Measurements from ENCODE around the gene RNU7-1. TPM values are rescaled to one million over a fixed set of nuclear protein-coding genes. Genes with fewer than 3 reads are reported as not detected.

Gene RNU7-1
- total RNA-seq, 1 donor: not detected

GRCh38 chr12:6921996-6922946 is 21.3 kb upstream of the RNU7-1 start:
- peaks cover 34% of the 10 kb centered on the region for H3K4me1 ChIP-seq (ENCODE audit: insufficient read depth, low read length)
- no peaks in the 10 kb centered on the region for H3K9me3 ChIP-seq (ENCODE audit: low read depth, low read length)
- no peak overlapping the region for H3K27ac ChIP-seq (ENCODE audit: low read depth, low read length)
- H3K4me2 ChIP-seq (ENCODE audit: insufficient read depth, low read length): no peak overlapping the region
- no peaks in the 10 kb centered on the region for H3K27me3 ChIP-seq (ENCODE audit: insufficient read depth, low read length)
- peaks cover 22% of the 10 kb centered on the region for H3K36me3 ChIP-seq (ENCODE audit: insufficient read depth, low read length)
- H2AFZ ChIP-seq (ENCODE audit: low read length): no peak overlapping the region
- DNase-seq (ENCODE audit: insufficient read length, low spot score, missing footprints): peak; percentile 68
- TF ChIP-seq CTCF (IDR thresholded peaks at IDR 0.05; ENCODE audit: extremely low read depth, low read depth, low read length): no peak
- H3K79me2 ChIP-seq (ENCODE audit: insufficient read depth, low read length): peaks cover 8% of the 10 kb centered on the region
- H4K20me1 ChIP-seq (ENCODE audit: insufficient read depth, low read length): no peaks in the 10 kb centered on the region
- H3K4me3 ChIP-seq (ENCODE audit: insufficient read depth, low read length): no peak overlapping the region

- Histone ChIP-seq H3K27me3 (ENCODE audit: insufficient read depth, low read length) (no peaks in the 10 kb centered on the region), H3K36me3 (ENCODE audit: insufficient read depth, low read length) (peaks cover 20% of the 10 kb centered on the region), H3K4me1 (ENCODE audit: insufficient read depth, low read length) (peaks cover 30% of the 10 kb centered on the region), H3K4me2 (ENCODE audit: insufficient read depth, low read length) (no peak overlapping the region), H2AFZ (ENCODE audit: low read length) (no peak overlapping the region), H3K27ac (ENCODE audit: low read depth, low read length) (no peak overlapping the region), H3K9me3 (ENCODE audit: low read depth, low read length) (no peaks in the 10 kb centered on the region), H3K79me2 (ENCODE audit: insufficient read depth, low read length) (peaks cover 13% of the 10 kb centered on the region), H4K20me1 (ENCODE audit: insufficient read depth, low read length) (no peaks in the 10 kb centered on the region), H3K4me3 (ENCODE audit: insufficient read depth, low read length) (no peak overlapping the region)
- peak; percentile 30 for DNase-seq (ENCODE audit: insufficient read length, low spot score, missing footprints)
- TF ChIP-seq CTCF (IDR thresholded peaks at IDR 0.05; ENCODE audit: extremely low read depth, low read depth, low read length): no peak
These were observed 20.4 kb upstream of the RNU7-1 start for GRCh38 chr12:6923003-6923732.

- peaks cover 20% of the 10 kb centered on the region for H3K36me3 ChIP-seq (ENCODE audit: insufficient read depth, low read length)
These were observed 19.8 kb upstream of the RNU7-1 start for GRCh38 chr12:6923851-6924250.

More at GRCh38 chr12:6923851-6924250, 19.8 kb upstream of the RNU7-1 start:
- no peak for TF ChIP-seq CTCF (IDR thresholded peaks at IDR 0.05; ENCODE audit: extremely low read depth, low read depth, low read length)
- no peaks in the 10 kb centered on the region for H3K9me3 ChIP-seq (ENCODE audit: low read depth, low read length)
- H3K4me3 ChIP-seq (ENCODE audit: insufficient read depth, low read length): no peak overlapping the region
- no peak overlapping the region for H3K4me2 ChIP-seq (ENCODE audit: insufficient read depth, low read length)
- no peak for DNase-seq (ENCODE audit: insufficient read length, low spot score, missing footprints)
- peak overlapping the region; percentile 57 for H2AFZ ChIP-seq (ENCODE audit: low read length)
- H4K20me1 ChIP-seq (ENCODE audit: insufficient read depth, low read length): peaks cover under 1% of the 10 kb centered on the region
- peaks cover 30% of the 10 kb centered on the region for H3K4me1 ChIP-seq (ENCODE audit: insufficient read depth, low read length)
- no peaks in the 10 kb centered on the region for H3K27me3 ChIP-seq (ENCODE audit: insufficient read depth, low read length)
- no peak overlapping the region for H3K27ac ChIP-seq (ENCODE audit: low read depth, low read length)
- peaks cover 19% of the 10 kb centered on the region for H3K79me2 ChIP-seq (ENCODE audit: insufficient read depth, low read length)

Data from osteoblast (primary cell).